GM21360 (cell line): Measurements from ENCODE around the gene MARVELD2.

Experiments used
- ATAC-seq: cut with Tn5 transposase; IDR thresholded peaks from one replicate; pipeline ENCODE4 v1.9.1; 2021; ENCODE audit warnings: mild to moderate bottlenecking, moderate library complexity; ENCODE audit not compliant: unreplicated experiment

Gene MARVELD2

GRCh38 chr5:69492391-69492922 is 77.5 kb downstream of the MARVELD2 start, which contains the start of gene OCLN:
TSS of gene OCLN (plus strand) at chr5:69492790. CDS start at chr5:69504245, 11,455 bp downstream.
- ATAC-seq, result peak; percentile 51

GRCh38 chr5:69492923-69493395 is 78.0 kb downstream of the MARVELD2 start:
- peak; percentile 36 for ATAC-seq

GRCh38 chr5:69493396-69494133 is 78.6 kb downstream of the MARVELD2 start:
- ATAC-seq, result peak; percentile 50
